ENCODE results near the gene CRYGC.

DNA sequence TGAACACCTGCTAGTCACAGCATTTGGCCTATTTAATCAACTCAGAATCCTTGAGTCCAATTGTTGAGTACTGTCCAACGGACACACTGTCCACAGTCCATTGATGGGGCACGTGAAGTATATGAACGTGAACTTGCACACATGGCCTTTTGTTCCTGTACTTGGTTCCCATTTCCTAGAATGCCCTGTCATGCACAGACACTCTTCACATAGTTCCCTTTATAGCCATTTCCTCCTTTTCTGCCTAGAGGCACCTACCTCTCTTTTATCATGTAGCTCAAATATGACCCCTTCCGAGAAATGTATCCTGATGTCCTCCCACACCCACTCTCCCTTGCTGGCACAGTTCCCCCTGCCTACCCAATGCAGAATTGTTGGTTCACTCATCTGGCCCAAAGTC, 42.5 kb upstream of the CRYGC start:
- TF ChIP-seq POLR2A (IDR thresholded peaks at IDR 0.05), result no peak
- TF ChIP-seq, protein P1, sequence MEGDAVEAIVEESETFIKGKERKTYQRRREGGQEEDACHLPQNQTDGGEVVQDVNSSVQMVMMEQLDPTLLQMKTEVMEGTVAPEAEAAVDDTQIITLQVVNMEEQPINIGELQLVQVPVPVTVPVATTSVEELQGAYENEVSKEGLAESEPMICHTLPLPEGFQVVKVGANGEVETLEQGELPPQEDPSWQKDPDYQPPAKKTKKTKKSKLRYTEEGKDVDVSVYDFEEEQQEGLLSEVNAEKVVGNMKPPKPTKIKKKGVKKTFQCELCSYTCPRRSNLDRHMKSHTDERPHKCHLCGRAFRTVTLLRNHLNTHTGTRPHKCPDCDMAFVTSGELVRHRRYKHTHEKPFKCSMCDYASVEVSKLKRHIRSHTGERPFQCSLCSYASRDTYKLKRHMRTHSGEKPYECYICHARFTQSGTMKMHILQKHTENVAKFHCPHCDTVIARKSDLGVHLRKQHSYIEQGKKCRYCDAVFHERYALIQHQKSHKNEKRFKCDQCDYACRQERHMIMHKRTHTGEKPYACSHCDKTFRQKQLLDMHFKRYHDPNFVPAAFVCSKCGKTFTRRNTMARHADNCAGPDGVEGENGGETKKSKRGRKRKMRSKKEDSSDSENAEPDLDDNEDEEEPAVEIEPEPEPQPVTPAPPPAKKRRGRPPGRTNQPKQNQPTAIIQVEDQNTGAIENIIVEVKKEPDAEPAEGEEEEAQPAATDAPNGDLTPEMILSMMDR (IDR thresholded peaks at IDR 0.05), result no peak

Measured in breast epithelium (tissue), 3 donors.